Measurements from ENCODE around the gene HS3ST5.
"Not testable (repeated sequence)": the region's sequence is repeated elsewhere in the genome, so short reads cannot be mapped to it uniquely, and the experiment has no call there.

The HS3ST5 gene

DNA sequence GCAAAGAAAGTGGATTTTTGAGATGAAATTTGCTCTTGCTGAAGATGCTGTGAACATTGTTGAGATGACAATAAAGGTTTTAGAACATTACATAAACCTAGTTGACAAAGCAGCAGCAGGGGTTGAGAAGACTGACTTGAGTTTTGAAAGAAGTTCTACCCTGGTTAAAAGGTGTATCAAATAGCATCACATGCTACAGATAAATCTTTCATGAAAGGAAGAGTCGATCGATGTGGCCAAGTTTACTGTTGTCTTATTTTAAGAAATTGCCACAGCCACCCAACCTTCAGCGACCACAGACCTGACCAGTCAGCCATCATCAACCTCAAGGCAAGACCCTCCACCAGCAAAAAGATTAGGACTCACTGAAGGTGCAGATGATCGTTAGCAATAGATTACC is 155.3 kb downstream of the HS3ST5 start:
- no peak for FAIRE-seq

DNA sequence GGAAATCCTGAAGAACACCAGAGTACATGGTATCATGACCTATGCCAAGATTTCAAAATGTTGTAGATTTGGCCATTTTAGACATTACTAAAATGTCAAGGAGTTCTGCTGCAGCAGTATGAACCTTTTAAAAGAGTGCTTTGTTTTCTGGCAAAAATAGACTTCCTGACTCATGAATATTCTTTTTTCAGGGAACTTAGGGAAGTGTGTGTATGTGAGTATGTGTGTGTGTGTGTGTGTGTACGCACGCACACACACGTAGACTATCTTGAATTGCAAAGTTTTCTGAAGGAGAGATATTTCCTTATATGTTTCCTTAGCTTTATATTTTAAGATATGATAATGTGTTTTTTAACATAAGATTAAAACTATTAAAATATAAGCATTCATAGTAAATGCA is 161.2 kb downstream of the HS3ST5 start:
- FAIRE-seq, result no peak

GRCh38 chr6:114179411-114179810 is 163.4 kb downstream of the HS3ST5 start:
- FAIRE-seq, result no peak

- FAIRE-seq, result no peak
Measured at GRCh38 chr6:114176726-114177125, 166.1 kb downstream of the HS3ST5 start.

- FAIRE-seq, result no peak
Measured at GRCh38 chr6:114172576-114173260, 170.1 kb downstream of the HS3ST5 start.

GRCh38 chr6:114171473-114171872 is 171.3 kb downstream of the HS3ST5 start:
- no peak for FAIRE-seq

DNA sequence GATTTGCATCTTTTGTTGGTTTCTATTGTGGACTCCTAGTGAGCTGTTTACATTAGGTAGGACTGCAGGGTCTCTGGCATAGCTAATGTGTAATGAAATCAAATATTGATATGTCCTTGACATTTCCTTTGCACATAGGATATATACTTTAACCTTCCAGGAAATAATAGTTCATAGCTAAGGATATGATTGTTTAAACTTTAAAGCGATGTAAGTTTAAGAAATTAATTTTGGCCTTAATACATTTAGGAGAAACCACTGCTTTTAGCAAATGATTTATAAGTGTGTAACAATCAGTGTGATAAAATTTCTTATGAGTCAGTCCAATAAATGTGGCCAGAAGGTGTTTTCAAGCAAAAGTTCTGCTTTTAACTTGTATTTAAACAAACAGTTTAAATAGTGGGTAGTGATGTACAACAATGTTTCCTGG is 171.8 kb downstream of the HS3ST5 start:
- no peak for FAIRE-seq

GRCh38 chr6:114170372-114170771 is 172.5 kb downstream of the HS3ST5 start:
- no peak for FAIRE-seq

DNA sequence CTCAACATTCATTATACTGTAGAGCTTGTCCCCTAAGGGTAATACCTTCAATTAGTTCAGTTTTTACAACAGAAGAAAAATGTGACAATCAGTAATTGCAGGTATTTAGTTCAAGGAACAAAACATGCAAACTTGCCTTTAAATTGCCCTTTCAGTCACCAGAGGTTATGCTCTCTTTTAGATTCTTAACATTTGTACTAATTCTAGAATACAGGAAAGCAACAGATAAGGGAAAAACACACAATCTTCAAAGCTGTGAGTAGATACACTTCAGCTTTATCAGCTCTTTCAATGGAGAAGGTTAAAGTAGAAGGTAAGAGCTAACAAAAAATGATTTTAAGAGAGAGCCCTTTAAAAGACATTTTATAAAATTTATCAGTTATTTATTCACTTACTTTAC is 173.1 kb downstream of the HS3ST5 start:
- no peak for FAIRE-seq

DNA sequence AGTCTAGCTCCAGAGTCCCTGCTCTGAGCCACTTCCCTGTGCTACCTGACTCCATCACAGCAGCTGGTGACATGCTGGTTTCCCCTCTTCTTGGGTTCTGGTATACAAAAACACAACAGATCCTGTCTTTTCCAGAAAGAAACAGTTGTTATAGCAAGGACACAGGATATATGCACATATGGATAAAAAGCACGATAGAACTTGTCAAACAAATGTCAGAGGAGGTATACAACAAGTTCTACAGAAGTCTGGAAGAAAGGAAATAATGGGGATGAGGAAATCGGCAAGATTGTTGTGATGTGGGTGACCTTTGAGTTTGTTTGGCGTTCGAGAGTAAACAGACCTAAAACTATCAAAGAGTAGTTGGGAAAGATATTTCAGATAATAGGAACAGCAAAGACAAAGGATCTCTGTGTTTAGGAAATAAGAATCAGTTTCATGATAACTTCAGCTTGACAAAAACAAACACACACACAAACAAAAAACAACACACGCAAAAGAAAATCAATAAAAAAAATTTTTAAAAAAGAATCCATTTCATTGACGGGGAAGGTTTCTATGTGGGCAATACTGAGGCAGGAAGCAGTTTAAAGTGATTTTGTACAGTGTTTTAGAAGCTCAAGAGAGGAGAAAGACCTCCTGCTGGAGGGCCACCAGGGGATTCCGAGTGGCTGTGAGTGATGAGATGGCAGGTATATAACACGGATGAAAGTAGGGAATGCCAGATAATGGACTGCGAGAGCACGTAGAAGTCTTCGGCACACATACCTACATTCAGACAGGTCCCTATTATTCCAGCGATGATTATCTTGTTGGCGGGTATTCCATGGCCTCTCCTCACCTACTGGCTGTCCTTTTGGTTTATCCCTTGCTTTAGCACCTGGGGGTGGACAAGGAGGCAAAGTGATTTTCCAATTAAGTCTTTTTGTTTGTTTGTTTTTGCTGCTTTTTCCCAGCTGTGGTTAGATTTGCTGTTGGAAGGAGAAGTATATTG is 174.9 kb downstream of the HS3ST5 start:
- no peak for FAIRE-seq

DNA sequence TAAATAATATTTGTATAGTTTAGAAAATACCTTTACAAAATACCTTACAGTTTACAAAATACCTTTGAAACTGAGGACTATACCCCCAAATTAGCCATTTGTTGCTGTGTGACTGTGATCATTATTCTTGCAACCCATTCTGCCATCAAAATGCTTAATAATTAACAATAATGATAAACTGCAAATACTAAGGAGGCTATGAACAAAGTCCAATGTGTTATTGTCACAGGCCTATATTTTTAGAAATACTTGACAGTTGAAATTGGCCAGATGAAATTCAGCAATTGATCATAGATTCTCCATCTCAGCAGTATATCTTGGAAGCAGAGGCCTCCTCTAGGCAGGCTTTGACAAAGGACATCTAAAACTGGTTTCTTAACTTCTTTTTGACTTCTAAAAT is 178.6 kb downstream of the HS3ST5 start:
- FAIRE-seq, result no peak

DNA sequence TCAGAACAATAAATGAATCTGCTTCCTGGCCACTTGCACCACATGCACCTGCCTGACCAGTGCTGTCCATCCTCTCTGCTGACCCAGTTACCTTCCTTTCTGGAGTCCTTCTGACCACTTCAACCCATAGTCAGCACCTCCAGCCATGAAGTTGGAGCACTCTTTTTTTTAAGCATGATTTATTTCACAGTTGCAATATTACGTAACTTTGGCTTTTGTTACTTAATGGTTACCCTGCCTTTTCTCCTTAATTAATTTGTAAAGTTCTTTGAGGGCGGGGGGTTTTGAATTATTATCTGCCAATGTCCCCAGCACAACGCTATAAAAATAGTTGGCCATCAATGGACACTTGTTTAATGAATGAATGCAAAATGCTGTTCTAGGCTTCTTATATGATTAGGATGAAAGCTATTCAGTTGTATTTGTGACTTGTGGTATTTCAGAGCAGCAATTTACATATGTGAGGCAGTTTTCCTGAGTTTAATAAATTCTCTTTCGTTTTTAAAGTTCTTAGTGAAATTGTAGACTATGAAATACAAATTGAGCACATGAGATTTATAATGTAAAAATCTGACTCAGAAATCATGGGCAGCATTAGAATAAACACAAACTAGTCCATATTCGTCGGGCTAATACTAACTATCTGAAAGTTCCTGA is 180.0 kb downstream of the HS3ST5 start:
- FAIRE-seq, result no peak

GRCh38 chr6:114160881-114161280 is 181.9 kb downstream of the HS3ST5 start:
- no peak for FAIRE-seq

DNA sequence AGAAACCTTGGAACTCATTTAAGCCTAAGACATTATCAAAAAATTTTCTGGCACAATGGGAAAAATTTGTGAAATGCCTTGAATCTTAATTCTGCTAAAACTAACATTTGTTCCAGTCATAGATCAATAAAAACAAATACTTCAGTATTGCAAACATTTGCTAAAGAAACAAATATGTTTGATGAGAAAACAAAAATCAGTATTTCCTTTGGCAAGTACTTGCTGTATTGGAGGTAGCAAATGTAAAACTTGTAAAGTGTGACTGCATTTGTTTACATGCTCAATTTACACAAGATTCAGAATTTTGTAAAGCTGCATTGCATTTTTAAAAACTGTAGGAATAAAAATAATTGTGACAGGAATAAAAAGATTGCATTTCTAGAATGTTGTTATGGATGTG is 183.1 kb downstream of the HS3ST5 start:
- no peak for FAIRE-seq

- no peak for FAIRE-seq
Measured at GRCh38 chr6:114158838-114159694, 183.8 kb downstream of the HS3ST5 start.

DNA sequence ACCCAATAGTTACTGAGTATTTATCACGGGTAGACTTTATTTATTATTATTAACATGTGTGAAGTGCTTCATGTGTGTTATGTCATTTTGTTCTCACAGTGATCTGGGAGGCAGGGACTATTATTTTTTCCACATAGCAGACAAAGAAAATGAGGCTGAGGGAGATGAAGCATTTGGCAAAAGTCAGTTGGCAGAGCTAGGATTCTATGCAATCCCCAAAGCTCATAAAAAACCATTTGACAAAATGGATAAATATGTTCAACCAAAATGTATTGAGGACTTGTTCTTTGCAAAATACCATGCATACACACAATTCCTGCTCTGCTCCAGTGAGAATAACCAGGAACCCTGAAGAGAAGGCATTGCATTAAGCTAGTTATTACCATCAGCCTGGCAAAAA is 184.4 kb downstream of the HS3ST5 start:
- FAIRE-seq, result no peak

GRCh38 chr6:114157848-114158247 is 185.0 kb downstream of the HS3ST5 start:
- FAIRE-seq, result no peak

GRCh38 chr6:114155763-114156162 is 187.1 kb downstream of the HS3ST5 start:
- no peak for FAIRE-seq

DNA sequence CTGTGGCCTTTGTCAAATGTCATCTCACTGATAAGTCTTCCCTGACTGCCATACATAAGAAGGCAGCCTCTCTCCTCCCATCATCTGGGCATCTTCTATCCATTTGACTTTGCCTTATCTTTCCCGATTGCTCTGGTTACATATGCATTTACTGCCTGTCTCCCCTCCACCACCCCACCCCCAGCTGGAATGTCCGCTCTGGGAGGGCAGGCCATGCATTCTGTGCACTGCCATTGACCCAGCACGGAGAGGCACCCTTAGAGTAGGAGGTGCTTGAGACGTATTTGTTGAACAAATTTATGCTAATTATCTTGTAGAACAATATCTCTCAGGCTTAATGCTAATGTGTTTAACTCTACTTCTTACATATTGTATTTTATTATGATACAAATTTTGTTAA is 188.0 kb downstream of the HS3ST5 start:
- FAIRE-seq, result no peak

- FAIRE-seq, result no peak
Measured at GRCh38 chr6:114153448-114153847, 189.4 kb downstream of the HS3ST5 start.

GRCh38 chr6:114151064-114151690 is 191.6 kb downstream of the HS3ST5 start:
- FAIRE-seq, result no peak

DNA sequence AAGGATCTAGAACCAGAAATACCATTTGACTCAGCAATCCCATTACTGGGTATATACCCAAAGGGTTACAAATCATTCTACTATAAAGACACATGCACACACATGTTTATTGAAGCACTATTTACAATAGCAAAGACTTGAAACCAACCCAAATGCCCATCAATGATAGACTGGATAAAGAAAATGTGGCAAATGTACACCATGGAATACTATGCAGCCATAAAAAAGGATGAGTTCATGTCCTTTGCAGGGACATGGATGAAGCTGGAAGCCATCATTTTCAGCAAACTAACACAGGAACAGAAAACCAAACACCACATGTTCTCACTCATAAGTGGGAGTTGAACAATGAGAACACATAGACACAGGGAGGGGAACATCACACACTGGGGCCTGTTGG is 193.6 kb downstream of the HS3ST5 start:
- FAIRE-seq, result not testable (repeated sequence)

Data from A204.1 (cell line).